Erythroblast (primary cell): ENCODE data around the gene PDZD11.
"Not testable (repeated sequence)": the region's sequence is repeated elsewhere in the genome, so short reads cannot be mapped to it uniquely, and the experiment has no call there.

ENCODE experiments used
- GATA1 ChIP-seq: IDR thresholded peaks from 2 replicates; pipeline ENCODE4 v1.6.1; 2011; ENCODE audit warnings: low read depth, mild to moderate bottlenecking, control low read depth, low read length, moderate library complexity
- POLR2A ChIP-seq: IDR thresholded peaks from 2 replicates; pipeline ENCODE4 v1.6.1; 2011; ENCODE audit warnings: mild to moderate bottlenecking, low read length

DNA sequence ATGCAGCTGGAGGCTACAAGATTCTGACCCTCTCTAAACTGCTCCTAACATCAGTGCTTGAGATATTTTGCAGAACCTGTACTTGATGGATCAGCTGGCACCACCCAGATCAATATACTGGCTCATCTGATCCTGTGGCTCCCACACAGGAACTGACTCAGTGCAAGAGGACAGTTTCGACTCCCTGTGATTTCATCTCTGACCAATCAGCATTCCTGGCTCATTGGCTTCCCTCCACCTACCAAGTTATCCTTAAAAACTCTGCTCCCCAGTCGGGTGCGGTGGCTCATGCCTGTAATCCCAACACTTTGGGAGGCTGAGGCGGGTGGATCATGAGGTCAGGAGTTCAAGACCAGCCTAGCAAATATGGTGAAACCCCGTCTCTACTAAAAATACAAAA, 46.1 kb downstream of the PDZD11 start:
- not testable (repeated sequence) for TF ChIP-seq POLR2A, GATA1
